HG02981 (cell line): ENCODE results near the gene C10orf105.

Source experiments
- ATAC-seq: cut with Tn5 transposase; IDR thresholded peaks from one replicate; pipeline ENCODE4 v1.9.1; 2021; ENCODE audit warnings: mild to moderate bottlenecking, moderate library complexity; ENCODE audit not compliant: unreplicated experiment

C10orf105 gene

GRCh38 chr10:71719464-71720201, at the start of gene C10orf105:
TSS of gene C10orf105 (minus strand) at chr10:71719778. CDS start at chr10:71716337, 3,441 bp downstream.
- no peak for ATAC-seq

GRCh38 chr10:71767420-71768035, 48.0 kb upstream of the C10orf105 start:
- ATAC-seq: no peak

GRCh38 chr10:71766717-71767419, 47.3 kb upstream of the C10orf105 start:
- no peak for ATAC-seq

GRCh38 chr10:71765906-71766716, 46.5 kb upstream of the C10orf105 start:
- no peak for ATAC-seq

- no peak for ATAC-seq
These were observed 45.8 kb upstream of the C10orf105 start for GRCh38 chr10:71765176-71765904.

GRCh38 chr10:71763352-71764127, 44.0 kb upstream of the C10orf105 start:
- ATAC-seq: no peak

GRCh38 chr10:71762324-71762723, 42.7 kb upstream of the C10orf105 start:
- ATAC-seq: no peak

GRCh38 chr10:71761541-71762113, 42.0 kb upstream of the C10orf105 start:
- ATAC-seq: no peak

GRCh38 chr10:71761105-71761511, 41.5 kb upstream of the C10orf105 start:
- no peak for ATAC-seq

- no peak for ATAC-seq
These were observed 37.9 kb upstream of the C10orf105 start for GRCh38 chr10:71757399-71757922.

GRCh38 chr10:71756311-71757191, 37.0 kb upstream of the C10orf105 start:
- no peak for ATAC-seq

- no peak for ATAC-seq
These were observed 35.8 kb upstream of the C10orf105 start for GRCh38 chr10:71755179-71755879.

GRCh38 chr10:71754562-71754961, 35.0 kb upstream of the C10orf105 start:
- ATAC-seq: no peak

- ATAC-seq: no peak
These were observed 34.5 kb upstream of the C10orf105 start for GRCh38 chr10:71753960-71754505.

- no peak for ATAC-seq
These were observed 33.7 kb upstream of the C10orf105 start for GRCh38 chr10:71753091-71753959.

- no peak for ATAC-seq
These were observed 33.0 kb upstream of the C10orf105 start for GRCh38 chr10:71752391-71753090.
